HepG2 (cell line): Measurements from ENCODE around the gene GNA12. TPM values are rescaled to one million over a fixed set of nuclear protein-coding genes. Genes with fewer than 3 reads are reported as not detected.

Source experiments
- AGO1 ChIP-seq: fragments of 200-400 bp; formaldehyde crosslinking; IDR thresholded peaks from 2 replicates; pipeline ENCODE4 v1.6.1; 2017; ENCODE audit warnings: mild to moderate bottlenecking, low read depth, low read length, moderate library complexity; ENCODE audit not compliant: poor library complexity, severe bottlenecking
- ARNT2 ChIP-seq: sonication (generic); formaldehyde crosslinking; IDR thresholded peaks from 2 replicates; pipeline ENCODE4 v1.8.0; 2022; ENCODE audit warnings: mild to moderate bottlenecking, low read depth, missing genetic modification reagents, moderate library complexity
- ATF1 ChIP-seq: IDR thresholded peaks from 2 replicates; pipeline ENCODE4 v1.6.1; 2016; ENCODE audit warnings: mild to moderate bottlenecking, control low read depth
- IRF9 ChIP-seq: sonication (generic); formaldehyde crosslinking; IDR thresholded peaks from 2 replicates; pipeline ENCODE4 v1.8.0; 2022; ENCODE audit warnings: missing genetic modification reagents, mild to moderate bottlenecking, borderline replicate concordance
- MBD4 ChIP-seq: IDR thresholded peaks from 2 replicates; pipeline ENCODE4 v1.6.1; 2012; ENCODE audit warnings: low read length, inconsistent platforms, borderline replicate concordance
- NR1H2 ChIP-seq: sonication (generic); formaldehyde crosslinking; IDR thresholded peaks from 2 replicates; pipeline ENCODE4 v1.8.1; 2022; ENCODE audit warnings: low read depth, missing genetic modification reagents, borderline replicate concordance
- RAD21 ChIP-seq: fragments of 450-650 bp; formaldehyde crosslinking; IDR thresholded peaks from 2 replicates; pipeline ENCODE4 v1.5.0; 2020; ENCODE audit warnings: mild to moderate bottlenecking
- RARG ChIP-seq: sonication (generic); formaldehyde crosslinking; IDR thresholded peaks from 2 replicates; pipeline ENCODE4 v1.4.0; 2020; ENCODE audit warnings: low read depth, mild to moderate bottlenecking, missing genetic modification reagents
- SATB2 ChIP-seq: sonication (generic); formaldehyde crosslinking; IDR thresholded peaks from 2 replicates; pipeline ENCODE4 v1.5.0; 2020; ENCODE audit warnings: missing genetic modification reagents
- ZNF331 ChIP-seq: sonication (generic); formaldehyde crosslinking; IDR thresholded peaks from 2 replicates; pipeline ENCODE4 v1.4.0; 2020; ENCODE audit warnings: missing genetic modification reagents
- ZNF570 ChIP-seq: sonication (generic); formaldehyde crosslinking; IDR thresholded peaks from 2 replicates; pipeline ENCODE4 v1.4.0; 2020; ENCODE audit warnings: mild to moderate bottlenecking, missing genetic modification reagents, borderline replicate concordance
- ZNF747 ChIP-seq: sonication (generic); formaldehyde crosslinking; IDR thresholded peaks from 2 replicates; pipeline ENCODE4 v1.8.1; 2023; ENCODE audit warnings: missing genetic modification reagents, mild to moderate bottlenecking, borderline replicate concordance
- polyA plus RNA-seq, 8 experiments: library from polyadenylated mRNA; depleted of rRNA in 3 of 8; stranded (reverse) in 7 of 8; unstranded in 1 of 8; fragments of >200 nt; fragmentation: Illumina TruSeq in 4 of 8; extraction: Trizol in 4 of 8; gene quantifications; 2 replicates each; pipeline versions ENCODE4 v1.2.1 to v1.2.3, GENCODE V29; 2011 to 2016; ENCODE audit warnings: low read depth in 4 of 8, missing spikeins in 1 of 8, mixed read lengths in 1 of 8; ENCODE audit not compliant: insufficient read depth in 1 of 8
- total RNA-seq, 5 experiments: library from RNA; depleted of rRNA; stranded (reverse); fragments of >200 nt; fragmentation: Illumina TruSeq; extraction: Trizol; gene quantifications; 2 replicates each; pipeline ENCODE4 v1.2.3, GENCODE V29; 2016; ENCODE audit warnings: low read depth in 1 of 5
- TF ChIP-seq, protein P1 (sequence below): sonication (generic); formaldehyde crosslinking; IDR thresholded peaks from 2 replicates; pipeline ENCODE4 v1.8.0; 2022; ENCODE audit warnings: mild to moderate bottlenecking, missing genetic modification reagents; ENCODE audit not compliant: insufficient replicate concordance
- TF ChIP-seq, protein P2 (sequence below): sonication (generic); formaldehyde crosslinking; IDR thresholded peaks from 2 replicates; pipeline ENCODE4 v1.4.0; 2020; ENCODE audit warnings: missing genetic modification reagents
- TF ChIP-seq, protein P3 (sequence below), 2 experiments: fragments of 450-650 bp in 1 of 2; sonication (generic) in 1 of 2; formaldehyde crosslinking in 1 of 2; IDR thresholded peaks; 2 replicates each; pipeline versions ENCODE4 v1.6.1 to v1.8.0; 2016 to 2022; ENCODE audit warnings: antibody characterized with exemption in 1 of 2, mild to moderate bottlenecking in 1 of 2, missing genetic modification reagents in 1 of 2

GNA12 gene
- total and polyA plus RNA-seq, 2 of the 13 experiments (the other 11 are each of a cell fraction or from before 2014, with no cell fraction given): 16.2 to 50.9 TPM

- TF ChIP-seq, protein P1, sequence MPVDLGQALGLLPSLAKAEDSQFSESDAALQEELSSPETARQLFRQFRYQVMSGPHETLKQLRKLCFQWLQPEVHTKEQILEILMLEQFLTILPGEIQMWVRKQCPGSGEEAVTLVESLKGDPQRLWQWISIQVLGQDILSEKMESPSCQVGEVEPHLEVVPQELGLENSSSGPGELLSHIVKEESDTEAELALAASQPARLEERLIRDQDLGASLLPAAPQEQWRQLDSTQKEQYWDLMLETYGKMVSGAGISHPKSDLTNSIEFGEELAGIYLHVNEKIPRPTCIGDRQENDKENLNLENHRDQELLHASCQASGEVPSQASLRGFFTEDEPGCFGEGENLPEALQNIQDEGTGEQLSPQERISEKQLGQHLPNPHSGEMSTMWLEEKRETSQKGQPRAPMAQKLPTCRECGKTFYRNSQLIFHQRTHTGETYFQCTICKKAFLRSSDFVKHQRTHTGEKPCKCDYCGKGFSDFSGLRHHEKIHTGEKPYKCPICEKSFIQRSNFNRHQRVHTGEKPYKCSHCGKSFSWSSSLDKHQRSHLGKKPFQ (CRISPR knock-in tag): no peak
- TF ChIP-seq ZNF331 (CRISPR knock-in tag) (peak; percentile 72), AGO1 (no peak), ZNF747 (CRISPR knock-in tag) (no peak), SATB2 (CRISPR knock-in tag) (no peak), RARG (CRISPR knock-in tag) (no peak), ATF1 (CRISPR knock-in tag) (no peak), MBD4 (peak; percentile 88; the same call in 1 of the 2 replicates), NR1H2 (CRISPR knock-in tag) (no peak), ZNF570 (CRISPR knock-in tag) (no peak), IRF9 (CRISPR knock-in tag) (no peak), RAD21 (CRISPR knock-in tag) (no peak), ARNT2 (CRISPR knock-in tag) (no peak)
- TF ChIP-seq, protein P2, sequence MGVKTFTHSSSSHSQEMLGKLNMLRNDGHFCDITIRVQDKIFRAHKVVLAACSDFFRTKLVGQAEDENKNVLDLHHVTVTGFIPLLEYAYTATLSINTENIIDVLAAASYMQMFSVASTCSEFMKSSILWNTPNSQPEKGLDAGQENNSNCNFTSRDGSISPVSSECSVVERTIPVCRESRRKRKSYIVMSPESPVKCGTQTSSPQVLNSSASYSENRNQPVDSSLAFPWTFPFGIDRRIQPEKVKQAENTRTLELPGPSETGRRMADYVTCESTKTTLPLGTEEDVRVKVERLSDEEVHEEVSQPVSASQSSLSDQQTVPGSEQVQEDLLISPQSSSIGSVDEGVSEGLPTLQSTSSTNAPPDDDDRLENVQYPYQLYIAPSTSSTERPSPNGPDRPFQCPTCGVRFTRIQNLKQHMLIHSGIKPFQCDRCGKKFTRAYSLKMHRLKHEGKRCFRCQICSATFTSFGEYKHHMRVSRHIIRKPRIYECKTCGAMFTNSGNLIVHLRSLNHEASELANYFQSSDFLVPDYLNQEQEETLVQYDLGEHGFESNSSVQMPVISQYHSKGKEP (CRISPR knock-in tag): no peak
- TF ChIP-seq, protein P3, sequence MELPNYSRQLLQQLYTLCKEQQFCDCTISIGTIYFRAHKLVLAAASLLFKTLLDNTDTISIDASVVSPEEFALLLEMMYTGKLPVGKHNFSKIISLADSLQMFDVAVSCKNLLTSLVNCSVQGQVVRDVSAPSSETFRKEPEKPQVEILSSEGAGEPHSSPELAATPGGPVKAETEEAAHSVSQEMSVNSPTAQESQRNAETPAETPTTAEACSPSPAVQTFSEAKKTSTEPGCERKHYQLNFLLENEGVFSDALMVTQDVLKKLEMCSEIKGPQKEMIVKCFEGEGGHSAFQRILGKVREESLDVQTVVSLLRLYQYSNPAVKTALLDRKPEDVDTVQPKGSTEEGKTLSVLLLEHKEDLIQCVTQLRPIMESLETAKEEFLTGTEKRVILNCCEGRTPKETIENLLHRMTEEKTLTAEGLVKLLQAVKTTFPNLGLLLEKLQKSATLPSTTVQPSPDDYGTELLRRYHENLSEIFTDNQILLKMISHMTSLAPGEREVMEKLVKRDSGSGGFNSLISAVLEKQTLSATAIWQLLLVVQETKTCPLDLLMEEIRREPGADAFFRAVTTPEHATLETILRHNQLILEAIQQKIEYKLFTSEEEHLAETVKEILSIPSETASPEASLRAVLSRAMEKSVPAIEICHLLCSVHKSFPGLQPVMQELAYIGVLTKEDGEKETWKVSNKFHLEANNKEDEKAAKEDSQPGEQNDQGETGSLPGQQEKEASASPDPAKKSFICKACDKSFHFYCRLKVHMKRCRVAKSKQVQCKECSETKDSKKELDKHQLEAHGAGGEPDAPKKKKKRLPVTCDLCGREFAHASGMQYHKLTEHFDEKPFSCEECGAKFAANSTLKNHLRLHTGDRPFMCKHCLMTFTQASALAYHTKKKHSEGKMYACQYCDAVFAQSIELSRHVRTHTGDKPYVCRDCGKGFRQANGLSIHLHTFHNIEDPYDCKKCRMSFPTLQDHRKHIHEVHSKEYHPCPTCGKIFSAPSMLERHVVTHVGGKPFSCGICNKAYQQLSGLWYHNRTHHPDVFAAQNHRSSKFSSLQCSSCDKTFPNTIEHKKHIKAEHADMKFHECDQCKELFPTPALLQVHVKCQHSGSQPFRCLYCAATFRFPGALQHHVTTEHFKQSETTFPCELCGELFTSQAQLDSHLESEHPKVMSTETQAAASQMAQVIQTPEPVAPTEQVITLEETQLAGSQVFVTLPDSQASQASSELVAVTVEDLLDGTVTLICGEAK (IDR thresholded peaks at IDR 0.05): no peak
- TF ChIP-seq, protein P3 (CRISPR knock-in tag; IDR thresholded peaks at IDR 0.05): no peak
Observed at GRCh38 chr7:2802504-2803341, 41.4 kb downstream of the GNA12 start (continued).
